ENCODE measurements around the gene C9. TPM values are rescaled to one million over a fixed set of nuclear protein-coding genes. Genes with fewer than 3 reads are reported as not detected.
"Not testable (repeated sequence)": the region's sequence is repeated elsewhere in the genome, so short reads cannot be mapped to it uniquely, and the experiment has no call there.

C9 gene
- 1.0 TPM for total RNA-seq

- Histone ChIP-seq H3K4me1 (ENCODE audit: control insufficient read depth in 3 of 3, insufficient read depth in 3 of 3, low read length in 3 of 3) (no peaks in the 10 kb centered on the region), H3K36me3 (ENCODE audit: control insufficient read depth in 3 of 3, insufficient read depth in 3 of 3, low read length in 3 of 3) (no peaks in the 10 kb centered on the region), H3K4me3 (ENCODE audit: low read length in 3 of 3) (no peak within 1 kb of the TSS), H3K27me3 (ENCODE audit: control insufficient read depth in 3 of 3, insufficient read depth in 3 of 3, low read length in 3 of 3) (no peaks in the 10 kb centered on the region), H3K9ac (ENCODE audit: low read depth in 1 of 3, low read length in 3 of 3) (no peak within 1 kb of the TSS), H3K9me3 (ENCODE audit: control insufficient read depth in 3 of 3, low read length in 3 of 3) (no peaks in the 10 kb centered on the region), H3K27ac (ENCODE audit: low read depth, low read length) (no peak within 1 kb of the TSS)
These were observed at the start of gene C9 for GRCh38 chr5:39364367-39364766. Gene C9 (minus strand): TSS chr5:39364495. CDS start chr5:39364464, 31 bp downstream.

DNA sequence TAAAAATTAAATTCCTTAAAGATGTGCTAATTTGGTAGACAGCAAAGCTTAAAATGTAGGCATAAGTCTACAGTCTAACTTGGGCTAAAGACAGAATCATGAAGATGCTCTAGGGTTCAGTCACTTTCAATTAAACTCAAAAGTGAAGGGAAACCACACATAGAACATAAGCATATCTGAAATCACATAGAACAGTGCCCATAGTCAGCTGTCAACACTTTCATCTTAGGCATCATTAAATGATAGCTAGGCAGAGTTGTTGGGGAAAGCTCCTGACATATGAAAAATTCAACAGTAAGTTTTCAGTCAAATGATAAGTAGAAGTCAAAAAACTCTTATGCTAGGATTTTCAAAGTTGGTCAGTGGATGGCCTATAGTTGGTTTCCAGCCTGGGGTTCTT lies 49.5 kb upstream of the C9 start:
- Histone ChIP-seq H3K9me3 (ENCODE audit: control insufficient read depth in 3 of 3, low read length in 3 of 3) (no peaks in the 10 kb centered on the region), H3K36me3 (ENCODE audit: control insufficient read depth in 3 of 3, insufficient read depth in 3 of 3, low read length in 3 of 3) (peaks cover 0 to 3% (median 0%) of the 10 kb centered on the region in 3 donors), H3K27me3 (ENCODE audit: control insufficient read depth in 3 of 3, insufficient read depth in 3 of 3, low read length in 3 of 3) (no peaks in the 10 kb centered on the region), H3K4me1 (ENCODE audit: control insufficient read depth in 3 of 3, insufficient read depth in 3 of 3, low read length in 3 of 3) (peaks cover 0 to 25% (median 0%) of the 10 kb centered on the region in 3 donors), H3K27ac (ENCODE audit: low read depth, low read length) (no peak overlapping the region), H3K9ac (ENCODE audit: low read depth in 1 of 3, low read length in 3 of 3) (no peak overlapping the region), H3K4me3 (ENCODE audit: low read length in 3 of 3) (no peak overlapping the region)

DNA sequence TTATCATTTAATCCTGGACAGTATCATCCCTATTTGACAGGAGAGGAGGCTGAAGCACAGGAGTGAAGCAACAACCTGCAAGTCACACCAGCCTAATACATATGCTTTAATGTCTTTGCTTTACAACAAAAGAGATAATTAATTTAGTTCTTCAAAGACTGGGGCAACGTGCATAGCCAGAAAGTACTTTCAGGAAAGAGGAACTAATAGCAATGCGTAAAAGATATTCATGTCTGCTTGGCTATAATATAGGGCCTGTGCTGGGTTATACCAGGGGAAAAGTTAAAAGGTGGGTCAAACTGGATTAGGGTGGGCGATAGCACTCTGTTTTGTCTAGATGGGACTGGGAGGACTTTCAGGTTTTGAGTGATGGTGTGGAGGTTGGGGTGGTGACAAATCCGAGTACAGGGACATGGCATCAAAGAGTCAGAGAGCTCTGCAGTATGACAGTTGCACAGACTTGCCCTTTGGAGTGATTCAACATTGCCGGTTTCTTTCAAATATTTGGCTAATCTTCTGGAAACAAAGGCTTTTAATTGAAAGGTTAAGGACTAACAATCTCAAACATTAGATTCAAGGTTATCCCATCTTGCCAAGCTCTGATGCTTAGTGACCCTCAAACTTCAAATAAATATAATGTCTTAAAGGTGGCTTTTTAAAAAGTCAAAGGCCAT lies 48.6 kb upstream of the C9 start:
- Histone ChIP-seq H3K4me1 (ENCODE audit: control insufficient read depth in 3 of 3, insufficient read depth in 3 of 3, low read length in 3 of 3) (peaks cover 0 to 23% (median 4%) of the 10 kb centered on the region in 3 donors), H3K9ac (ENCODE audit: low read depth in 1 of 3, low read length in 3 of 3) (no peak overlapping the region), H3K36me3 (ENCODE audit: control insufficient read depth in 3 of 3, insufficient read depth in 3 of 3, low read length in 3 of 3) (peaks cover 0 to 3% (median 0%) of the 10 kb centered on the region in 3 donors), H3K4me3 (ENCODE audit: low read length in 3 of 3) (no peak overlapping the region), H3K27me3 (ENCODE audit: control insufficient read depth in 3 of 3, insufficient read depth in 3 of 3, low read length in 3 of 3) (no peaks in the 10 kb centered on the region), H3K9me3 (ENCODE audit: control insufficient read depth in 3 of 3, low read length in 3 of 3) (no peaks in the 10 kb centered on the region), H3K27ac (ENCODE audit: low read depth, low read length) (no peak overlapping the region)

GRCh38 chr5:39411985-39412384 lies 47.7 kb upstream of the C9 start:
- Histone ChIP-seq H3K4me3 (ENCODE audit: low read length in 3 of 3) (no peak overlapping the region), H3K4me1 (ENCODE audit: control insufficient read depth in 3 of 3, insufficient read depth in 3 of 3, low read length in 3 of 3) (peaks cover 0 to 23% (median 4%) of the 10 kb centered on the region in 3 donors), H3K27ac (ENCODE audit: low read depth, low read length) (no peak overlapping the region), H3K9me3 (ENCODE audit: control insufficient read depth in 3 of 3, low read length in 3 of 3) (no peaks in the 10 kb centered on the region), H3K9ac (ENCODE audit: low read depth in 1 of 3, low read length in 3 of 3) (no peak overlapping the region), H3K36me3 (ENCODE audit: control insufficient read depth in 3 of 3, insufficient read depth in 3 of 3, low read length in 3 of 3) (peaks cover 0 to 3% (median 0%) of the 10 kb centered on the region in 3 donors), H3K27me3 (ENCODE audit: control insufficient read depth in 3 of 3, insufficient read depth in 3 of 3, low read length in 3 of 3) (no peaks in the 10 kb centered on the region)

GRCh38 chr5:39411061-39411460 lies 46.8 kb upstream of the C9 start:
- H3K9ac ChIP-seq (ENCODE audit: low read depth in 1 of 3, low read length in 3 of 3): no peak overlapping the region
- peaks cover 0 to 20% (median 4%) of the 10 kb centered on the region in 3 donors for H3K4me1 ChIP-seq (ENCODE audit: control insufficient read depth in 3 of 3, insufficient read depth in 3 of 3, low read length in 3 of 3)
- H3K27ac ChIP-seq (ENCODE audit: low read depth, low read length): peak overlapping the region; percentile 36
- H3K27me3 ChIP-seq (ENCODE audit: control insufficient read depth in 3 of 3, insufficient read depth in 3 of 3, low read length in 3 of 3): no peaks in the 10 kb centered on the region
- no peaks in the 10 kb centered on the region for H3K9me3 ChIP-seq (ENCODE audit: control insufficient read depth in 3 of 3, low read length in 3 of 3)
- no peak overlapping the region for H3K4me3 ChIP-seq (ENCODE audit: low read length in 3 of 3)
- no peaks in the 10 kb centered on the region for H3K36me3 ChIP-seq (ENCODE audit: control insufficient read depth in 3 of 3, insufficient read depth in 3 of 3, low read length in 3 of 3)

- no peaks in the 10 kb centered on the region for H3K9me3 ChIP-seq (ENCODE audit: control insufficient read depth in 3 of 3, low read length in 3 of 3)
- H3K4me3 ChIP-seq (ENCODE audit: low read length in 3 of 3): no peak overlapping the region
- H3K4me1 ChIP-seq (ENCODE audit: control insufficient read depth in 3 of 3, insufficient read depth in 3 of 3, low read length in 3 of 3): peaks cover 0 to 12% (median 9%) of the 10 kb centered on the region in 3 donors
- H3K36me3 ChIP-seq (ENCODE audit: control insufficient read depth in 3 of 3, insufficient read depth in 3 of 3, low read length in 3 of 3): no peaks in the 10 kb centered on the region
- H3K27me3 ChIP-seq (ENCODE audit: control insufficient read depth in 3 of 3, insufficient read depth in 3 of 3, low read length in 3 of 3): no peaks in the 10 kb centered on the region
- no peak overlapping the region for H3K9ac ChIP-seq (ENCODE audit: low read depth in 1 of 3, low read length in 3 of 3)
- no peak overlapping the region for H3K27ac ChIP-seq (ENCODE audit: low read depth, low read length)
These were observed 44.7 kb upstream of the C9 start for GRCh38 chr5:39409033-39409432.

GRCh38 chr5:39405083-39405843 lies 41.0 kb upstream of the C9 start:
- H3K4me1 ChIP-seq (ENCODE audit: control insufficient read depth in 3 of 3, insufficient read depth in 3 of 3, low read length in 3 of 3): peaks cover 0 to 17% (median 6%) of the 10 kb centered on the region in 3 donors

GRCh38 chr5:39403761-39404160 lies 39.5 kb upstream of the C9 start:
- H3K36me3 ChIP-seq (ENCODE audit: control insufficient read depth in 3 of 3, insufficient read depth in 3 of 3, low read length in 3 of 3); H3K27ac ChIP-seq (ENCODE audit: low read depth, low read length); H3K27me3 ChIP-seq (ENCODE audit: control insufficient read depth in 3 of 3, insufficient read depth in 3 of 3, low read length in 3 of 3); H3K4me3 ChIP-seq (ENCODE audit: low read length in 3 of 3); H3K9ac ChIP-seq (ENCODE audit: low read depth in 1 of 3, low read length in 3 of 3); H3K9me3 ChIP-seq (ENCODE audit: control insufficient read depth in 3 of 3, low read length in 3 of 3): not testable (repeated sequence)
- H3K4me1 ChIP-seq (ENCODE audit: control insufficient read depth in 3 of 3, insufficient read depth in 3 of 3, low read length in 3 of 3): peaks cover 8 to 23% (median 14%) of the 10 kb centered on the region in 3 donors

More at GRCh38 chr5:39405083-39405843, 41.0 kb upstream of the C9 start:
- peak overlapping the region; percentile 2 for H3K27ac ChIP-seq (ENCODE audit: low read depth, low read length)
- no peaks in the 10 kb centered on the region for H3K27me3 ChIP-seq (ENCODE audit: control insufficient read depth in 3 of 3, insufficient read depth in 3 of 3, low read length in 3 of 3)
- H3K9me3 ChIP-seq (ENCODE audit: control insufficient read depth in 3 of 3, low read length in 3 of 3): no peaks in the 10 kb centered on the region
- H3K9ac ChIP-seq (ENCODE audit: low read depth in 1 of 3, low read length in 3 of 3): no peak overlapping the region
- H3K36me3 ChIP-seq (ENCODE audit: control insufficient read depth in 3 of 3, insufficient read depth in 3 of 3, low read length in 3 of 3): no peaks in the 10 kb centered on the region
- H3K4me3 ChIP-seq (ENCODE audit: low read length in 3 of 3): no peak overlapping the region

GRCh38 chr5:39402140-39402539 lies 37.8 kb upstream of the C9 start:
- peaks cover 8 to 19% (median 14%) of the 10 kb centered on the region in 3 donors for H3K4me1 ChIP-seq (ENCODE audit: control insufficient read depth in 3 of 3, insufficient read depth in 3 of 3, low read length in 3 of 3)
- not testable (repeated sequence) for H3K4me3 ChIP-seq (ENCODE audit: low read length in 3 of 3)

More at GRCh38 chr5:39402140-39402539, 37.8 kb upstream of the C9 start:
- not testable (repeated sequence) for H3K36me3 ChIP-seq (ENCODE audit: control insufficient read depth in 3 of 3, insufficient read depth in 3 of 3, low read length in 3 of 3); H3K27me3 ChIP-seq (ENCODE audit: control insufficient read depth in 3 of 3, insufficient read depth in 3 of 3, low read length in 3 of 3); H3K9ac ChIP-seq (ENCODE audit: low read depth in 1 of 3, low read length in 3 of 3); H3K27ac ChIP-seq (ENCODE audit: low read depth, low read length); H3K9me3 ChIP-seq (ENCODE audit: control insufficient read depth in 3 of 3, low read length in 3 of 3)
